Mucosa of stomach (tissue), 1 donor: Measurements from ENCODE around the gene TFAP2C.

Experiments
- H3K27me3 ChIP-seq: one replicate; pipeline ENCODE4 v1.7.0; 2013; ENCODE audit warnings: mild to moderate bottlenecking, low read length; ENCODE audit not compliant: control insufficient read depth, insufficient read depth
- H3K36me3 ChIP-seq: one replicate; pipeline ENCODE4 v1.7.0; 2013; ENCODE audit warnings: low read length; ENCODE audit not compliant: control insufficient read depth, insufficient read depth
- H3K4me1 ChIP-seq: one replicate; pipeline ENCODE4 v1.7.0; 2013; ENCODE audit warnings: mild to moderate bottlenecking, low read length; ENCODE audit not compliant: control insufficient read depth, insufficient read depth
- H3K4me3 ChIP-seq: one replicate; pipeline ENCODE4 v1.7.0; 2013; ENCODE audit warnings: low read length
- H3K9ac ChIP-seq: one replicate; pipeline ENCODE4 v1.7.0; 2013; ENCODE audit warnings: mild to moderate bottlenecking, low read length, moderate library complexity
- H3K9me3 ChIP-seq: one replicate; pipeline ENCODE4 v1.7.0; 2013; ENCODE audit warnings: mild to moderate bottlenecking, low read length, moderate library complexity; ENCODE audit not compliant: control insufficient read depth
- donor health status: Pancreatic carcinoma.

Gene TFAP2C

DNA sequence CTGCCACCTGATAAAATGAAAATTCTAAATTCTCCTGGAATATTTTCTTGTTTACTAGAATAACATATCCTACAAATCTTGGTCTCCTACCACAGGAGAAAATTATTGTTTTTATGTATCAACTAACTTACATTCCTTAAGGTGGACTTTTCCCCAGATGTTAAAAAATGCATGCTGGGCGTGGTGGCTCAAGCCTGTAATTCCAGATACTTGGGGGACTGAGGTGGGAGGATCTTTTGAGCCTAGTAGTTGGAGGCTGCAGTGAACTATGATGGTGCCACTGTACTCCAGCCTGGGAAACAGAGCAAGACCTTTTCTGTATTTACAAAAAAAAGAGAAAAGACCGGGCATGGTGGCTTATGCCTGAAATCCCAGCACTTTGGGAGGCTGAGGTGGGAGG, 27.9 kb upstream of the TFAP2C start:
- Histone ChIP-seq H3K27me3 (no peaks in the 10 kb centered on the region), H3K9me3 (no peaks in the 10 kb centered on the region), H3K9ac (no peak overlapping the region), H3K4me3 (no peak overlapping the region), H3K4me1 (no peaks in the 10 kb centered on the region), H3K36me3 (no peaks in the 10 kb centered on the region)

DNA sequence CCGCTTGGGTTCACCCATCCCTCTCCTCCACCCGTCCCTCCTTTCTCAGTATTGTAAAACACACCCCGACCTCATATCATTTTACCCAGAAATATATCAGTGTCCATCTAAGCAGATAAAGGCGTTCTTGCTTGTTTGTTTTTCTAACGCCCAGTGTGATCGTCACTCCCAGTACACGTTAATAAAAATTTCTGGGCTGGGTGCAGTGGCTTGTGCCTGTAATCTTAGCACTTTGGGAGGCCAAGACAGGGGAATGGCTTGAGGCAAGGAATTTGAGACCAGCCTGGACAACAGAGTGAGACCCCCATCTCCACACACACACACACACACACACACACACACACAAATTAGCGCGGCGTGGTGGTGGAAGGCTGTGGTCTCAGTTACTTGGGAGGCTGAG, 24.4 kb upstream of the TFAP2C start:
- no peaks in the 10 kb centered on the region for H3K9me3 ChIP-seq

DNA sequence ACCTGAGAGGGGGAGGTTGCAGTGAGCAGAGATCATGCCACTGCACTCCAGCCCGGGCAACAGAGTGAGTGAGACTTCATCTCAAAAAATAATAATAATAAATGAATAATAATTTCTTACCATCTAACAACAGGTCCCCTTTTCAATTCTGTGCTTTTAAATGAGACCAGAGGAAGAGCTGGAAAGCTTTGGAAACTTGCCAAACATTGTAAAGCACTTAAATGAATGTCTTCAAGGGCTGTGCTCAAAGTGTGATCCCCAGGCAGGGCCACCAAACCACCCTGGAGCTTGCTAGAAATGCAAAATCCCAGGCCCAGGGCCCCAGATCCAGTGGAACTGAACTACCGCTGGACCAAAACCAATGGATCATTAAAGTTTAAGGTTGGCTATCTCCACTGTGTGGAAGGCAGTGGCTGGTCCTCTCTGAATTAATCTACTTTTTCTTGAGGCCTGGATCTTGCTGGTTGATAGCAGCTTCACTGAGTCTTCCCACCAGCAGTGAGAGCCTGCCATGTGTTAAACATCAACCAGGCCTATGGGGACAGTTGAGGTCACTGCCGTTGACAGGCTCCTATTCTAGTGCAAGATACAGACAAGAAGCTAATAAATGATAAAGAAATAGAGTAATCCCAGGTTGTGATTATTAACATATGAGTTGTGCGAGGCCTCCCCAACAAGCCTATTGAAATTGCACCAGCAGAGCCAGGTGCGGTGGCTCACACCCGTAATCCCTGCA, 23.7 kb upstream of the TFAP2C start:
- Histone ChIP-seq H3K27me3 (peaks cover 3% of the 10 kb centered on the region), H3K4me3 (no peak overlapping the region), H3K9ac (no peak overlapping the region), H3K9me3 (no peaks in the 10 kb centered on the region), H3K4me1 (no peaks in the 10 kb centered on the region), H3K36me3 (no peaks in the 10 kb centered on the region)

More for the DNA sequence above, 24.4 kb upstream of the TFAP2C start:
- no peaks in the 10 kb centered on the region for H3K4me1 ChIP-seq
- H3K4me3 ChIP-seq, result no peak overlapping the region
- no peaks in the 10 kb centered on the region for H3K36me3 ChIP-seq
- no peak overlapping the region for H3K9ac ChIP-seq
- peaks cover 3% of the 10 kb centered on the region for H3K27me3 ChIP-seq

DNA sequence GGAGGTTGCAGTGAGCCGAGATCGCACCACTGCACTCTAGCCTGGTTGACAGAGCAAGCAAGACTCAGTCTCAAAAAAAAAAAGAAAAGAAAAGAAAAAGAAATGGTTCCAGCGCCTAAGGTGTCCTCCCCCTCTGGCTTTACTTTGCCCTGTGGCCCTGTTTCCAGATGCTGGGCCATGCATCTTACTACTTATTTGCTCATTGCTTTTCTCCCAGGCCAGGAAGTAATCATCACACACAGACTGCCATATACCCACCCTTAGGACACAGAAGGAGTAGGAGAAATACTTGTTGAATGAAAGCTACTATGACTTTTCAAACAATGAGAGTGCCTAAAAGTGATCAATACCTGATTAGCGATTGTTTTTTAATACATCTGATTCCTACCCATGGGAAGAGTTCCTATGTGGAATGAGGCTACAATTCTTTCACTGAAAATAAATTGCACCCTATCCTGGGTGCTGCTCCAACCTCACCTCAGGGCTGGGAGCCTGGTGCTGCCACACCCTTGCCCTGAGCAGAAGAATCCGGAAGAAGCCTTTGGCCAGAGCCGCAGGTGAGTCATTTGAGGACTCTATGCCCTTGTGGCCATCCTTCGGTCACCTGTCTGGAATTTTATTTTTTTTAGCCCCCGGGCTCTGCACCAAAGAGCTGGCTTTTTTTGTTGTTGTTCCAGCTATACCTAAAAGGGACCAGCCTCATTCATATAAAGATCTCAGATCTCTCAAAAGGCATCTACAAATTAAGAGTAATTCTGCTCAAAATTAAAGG, 22.7 kb upstream of the TFAP2C start:
- H3K27me3 ChIP-seq, result peaks cover 3% of the 10 kb centered on the region
- H3K9me3 ChIP-seq, result no peaks in the 10 kb centered on the region
- no peaks in the 10 kb centered on the region for H3K36me3 ChIP-seq
- H3K4me3 ChIP-seq, result no peak overlapping the region
- no peaks in the 10 kb centered on the region for H3K4me1 ChIP-seq
- no peak overlapping the region for H3K9ac ChIP-seq

DNA sequence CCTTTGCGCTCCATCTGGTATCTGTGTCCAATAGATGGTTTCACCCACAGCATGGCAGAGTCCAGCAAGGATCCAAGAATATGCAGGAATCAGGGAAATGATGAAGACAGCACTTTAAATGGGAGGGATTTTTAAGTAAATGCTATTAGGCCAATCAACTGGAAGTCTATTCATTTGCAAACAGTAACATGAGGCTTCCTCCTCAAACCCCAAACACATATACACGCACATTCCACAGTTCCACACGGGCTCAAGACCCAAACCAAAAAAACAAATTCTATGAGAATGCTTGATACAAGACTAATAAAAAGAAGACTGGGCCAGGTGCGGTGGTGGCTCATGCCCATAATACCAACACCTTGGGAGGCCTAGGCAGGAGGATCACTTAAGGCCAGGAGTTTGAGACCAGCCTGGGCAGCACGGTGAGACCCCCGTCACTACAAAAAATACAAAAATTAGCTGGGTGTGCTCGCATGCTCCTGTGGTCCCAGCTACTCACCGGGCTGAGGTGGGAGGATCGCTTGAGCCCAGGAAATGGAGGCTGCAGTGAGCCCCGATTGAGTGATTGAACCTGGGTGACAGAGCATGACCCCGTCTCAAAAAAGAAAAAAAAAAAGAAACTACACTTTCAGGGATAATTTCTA, 21.9 kb upstream of the TFAP2C start:
- no peak overlapping the region for H3K9ac ChIP-seq
- no peaks in the 10 kb centered on the region for H3K9me3 ChIP-seq
- no peaks in the 10 kb centered on the region for H3K36me3 ChIP-seq
- H3K4me1 ChIP-seq, result no peaks in the 10 kb centered on the region
- no peak overlapping the region for H3K4me3 ChIP-seq
- peaks cover 3% of the 10 kb centered on the region for H3K27me3 ChIP-seq

DNA sequence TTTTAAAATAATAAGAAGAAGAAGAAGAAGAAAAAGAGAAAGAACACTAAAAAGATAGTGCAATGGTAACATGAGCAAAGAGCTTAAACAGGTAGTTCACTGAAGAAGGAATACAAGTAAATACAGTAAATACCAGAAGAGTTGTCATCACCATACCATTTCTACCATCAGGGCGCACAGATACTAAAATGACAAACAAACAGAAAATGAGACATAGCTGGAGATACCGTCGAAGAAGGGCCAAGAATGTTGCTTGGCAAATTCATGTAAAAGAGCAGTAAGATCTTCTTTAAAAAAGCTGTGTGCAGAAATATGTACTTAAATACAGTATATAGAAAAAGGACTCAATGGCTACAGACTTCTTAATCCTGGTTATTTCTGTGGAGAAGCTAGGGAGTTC, 20.7 kb upstream of the TFAP2C start:
- no peaks in the 10 kb centered on the region for H3K9me3 ChIP-seq
- H3K9ac ChIP-seq, result no peak overlapping the region
- H3K4me3 ChIP-seq, result no peak overlapping the region
- peaks cover 3% of the 10 kb centered on the region for H3K27me3 ChIP-seq
- no peaks in the 10 kb centered on the region for H3K36me3 ChIP-seq
- H3K4me1 ChIP-seq, result no peaks in the 10 kb centered on the region

DNA sequence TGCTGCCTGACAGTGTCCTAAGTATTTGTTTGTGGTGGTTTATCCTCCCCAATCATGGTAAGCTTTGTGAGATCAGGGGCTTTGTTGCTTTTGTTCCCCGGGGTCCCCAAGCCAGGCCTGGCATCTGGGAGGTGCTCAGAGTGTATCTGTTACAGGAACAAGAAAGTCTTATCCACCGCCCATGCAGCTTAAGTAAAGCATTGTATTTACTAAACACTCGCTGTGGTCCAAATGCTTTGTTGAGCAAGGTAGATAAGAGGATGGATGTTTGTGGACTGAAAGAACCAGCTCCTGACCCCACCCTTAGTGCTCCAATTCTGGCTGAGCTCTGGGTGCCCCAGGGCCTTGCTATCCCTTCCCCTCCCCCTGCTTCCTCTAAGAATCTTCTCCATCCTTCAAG, 19.8 kb upstream of the TFAP2C start:
- Histone ChIP-seq H3K9me3 (no peaks in the 10 kb centered on the region), H3K9ac (no peak overlapping the region), H3K36me3 (no peaks in the 10 kb centered on the region), H3K4me1 (no peaks in the 10 kb centered on the region), H3K4me3 (no peak overlapping the region), H3K27me3 (peaks cover 3% of the 10 kb centered on the region)

DNA sequence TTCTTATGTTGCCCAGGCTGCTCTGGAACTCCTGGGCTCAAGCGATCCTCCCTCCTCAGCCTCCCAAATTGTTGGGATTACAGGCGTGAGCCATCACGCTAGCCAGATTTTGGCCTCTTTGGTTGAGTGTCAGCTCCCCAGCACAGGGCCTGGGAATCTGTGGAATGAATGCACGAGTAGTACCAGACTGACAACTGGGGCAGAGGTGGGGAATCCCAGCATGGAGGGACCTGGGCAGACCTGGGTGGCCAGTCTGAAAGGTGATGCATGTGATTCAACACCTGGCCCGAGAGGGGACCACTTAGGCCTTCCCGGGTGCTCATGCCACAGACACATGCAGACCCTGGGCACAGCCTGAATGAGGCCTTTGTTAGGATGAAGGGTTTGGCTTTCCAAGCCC, 19.0 kb upstream of the TFAP2C start:
- Histone ChIP-seq H3K9ac (no peak overlapping the region), H3K9me3 (no peaks in the 10 kb centered on the region), H3K4me3 (no peak overlapping the region), H3K4me1 (no peaks in the 10 kb centered on the region), H3K36me3 (no peaks in the 10 kb centered on the region), H3K27me3 (peaks cover 3% of the 10 kb centered on the region)

DNA sequence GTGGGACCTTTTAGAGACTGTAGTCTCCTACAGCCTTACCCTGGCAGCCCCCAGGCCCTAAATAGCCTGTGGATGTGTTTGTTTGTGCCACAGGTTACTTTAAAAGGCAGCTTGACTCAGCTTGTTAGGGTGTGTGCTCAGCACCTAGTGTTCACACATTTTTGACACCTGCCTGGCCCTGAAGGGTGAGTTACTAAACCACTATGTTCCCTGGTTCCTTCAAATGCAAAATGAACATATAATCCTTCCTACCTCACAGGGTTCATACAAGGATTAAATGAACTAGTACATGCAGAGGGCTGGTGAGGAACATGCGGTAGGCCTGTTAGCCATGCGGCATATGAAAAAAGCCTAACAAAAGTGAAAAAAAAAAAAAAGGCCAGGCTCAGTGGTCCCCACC, 14.9 kb upstream of the TFAP2C start:
- Histone ChIP-seq H3K4me3 (no peak overlapping the region), H3K4me1 (no peaks in the 10 kb centered on the region), H3K27me3 (no peaks in the 10 kb centered on the region), H3K36me3 (no peaks in the 10 kb centered on the region), H3K9me3 (no peaks in the 10 kb centered on the region), H3K9ac (no peak overlapping the region)

DNA sequence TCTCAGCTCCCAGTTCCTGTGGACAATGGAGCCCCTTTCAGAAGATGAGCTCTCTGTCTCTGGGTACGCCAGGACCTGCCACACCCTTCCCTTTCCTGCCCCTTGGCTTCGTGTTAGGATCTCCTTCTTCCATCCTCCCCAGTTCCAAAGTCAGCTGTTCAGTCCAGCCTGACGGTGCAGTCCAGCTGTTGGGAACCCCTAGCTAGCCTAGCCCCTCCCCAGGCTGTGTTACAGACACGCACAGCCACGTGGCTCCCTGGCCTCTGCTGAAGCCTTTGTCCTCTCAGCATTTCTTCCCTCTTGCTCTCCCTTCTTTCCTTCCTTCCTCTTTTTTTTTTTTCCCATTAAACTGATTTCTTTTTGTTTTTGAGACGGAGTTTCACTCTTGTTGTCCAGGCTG, 12.4 kb upstream of the TFAP2C start:
- Histone ChIP-seq H3K4me1 (no peaks in the 10 kb centered on the region), H3K9ac (no peak overlapping the region), H3K27me3 (no peaks in the 10 kb centered on the region), H3K9me3 (no peaks in the 10 kb centered on the region), H3K36me3 (no peaks in the 10 kb centered on the region), H3K4me3 (no peak overlapping the region)

DNA sequence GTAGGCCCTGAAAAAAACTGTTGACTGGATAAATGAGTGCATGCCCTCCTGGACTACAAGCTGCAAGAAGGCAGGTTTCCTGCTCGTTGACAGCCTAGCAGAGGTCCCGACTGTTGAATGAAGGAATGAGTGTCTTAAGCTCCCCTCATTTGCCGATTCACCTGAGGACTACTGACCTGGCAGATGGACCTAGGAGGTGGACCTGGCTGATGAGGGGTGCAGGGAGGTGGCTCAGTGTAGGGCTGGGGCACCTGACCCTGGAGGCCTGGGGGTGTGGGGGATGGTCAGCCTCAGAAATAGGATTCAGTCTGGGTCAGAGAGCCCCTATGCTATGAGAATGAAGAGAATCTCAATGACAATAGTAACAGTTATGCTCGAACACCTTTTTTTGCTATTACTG, 11.6 kb upstream of the TFAP2C start:
- Histone ChIP-seq H3K27me3 (no peaks in the 10 kb centered on the region), H3K9me3 (no peaks in the 10 kb centered on the region), H3K4me3 (no peak overlapping the region), H3K36me3 (no peaks in the 10 kb centered on the region), H3K9ac (no peak overlapping the region), H3K4me1 (no peaks in the 10 kb centered on the region)

DNA sequence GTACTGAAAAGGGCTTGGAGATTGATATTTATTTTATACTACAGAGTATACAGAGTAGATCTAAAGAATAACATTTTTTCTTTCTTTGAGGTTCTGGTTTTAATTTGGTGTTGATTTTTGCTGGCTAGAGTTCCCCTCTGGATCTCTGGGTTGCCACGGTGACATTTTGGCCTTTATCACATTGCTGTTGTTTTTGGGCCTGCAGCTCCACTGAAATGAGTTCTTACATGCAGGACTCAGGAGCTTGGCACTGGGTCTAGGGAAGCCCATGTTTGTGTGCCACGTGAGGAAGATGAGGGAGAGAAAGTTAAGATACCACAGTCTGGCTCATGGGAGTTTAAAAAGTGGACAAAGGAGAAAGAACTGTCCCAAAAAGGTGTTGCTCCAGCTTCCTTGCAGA, 7.4 kb upstream of the TFAP2C start:
- H3K27me3 ChIP-seq, result peaks cover 27% of the 10 kb centered on the region
- no peak overlapping the region for H3K9ac ChIP-seq
- no peaks in the 10 kb centered on the region for H3K36me3 ChIP-seq
- H3K9me3 ChIP-seq, result no peaks in the 10 kb centered on the region
- peaks cover 3% of the 10 kb centered on the region for H3K4me1 ChIP-seq
- H3K4me3 ChIP-seq, result no peak overlapping the region
